DMS53 treated with DMSO at 0.1 percent for 48 hours (cell line): ENCODE data around the gene TMEM82.

Experiments
- DNase-seq: peaks from one replicate; lab custom pipeline; 2025; ENCODE audit not compliant: unreplicated experiment; lab: John Stamatoyannopoulos, UW

TMEM82 gene

GRCh38 chr1:15755646-15756040, 13.3 kb downstream of the TMEM82 start:
- DNase-seq = no peak

GRCh38 chr1:15756143-15757015, 14.1 kb downstream of the TMEM82 start:
- peak; percentile 91 for DNase-seq

- no peak for DNase-seq
Observed at GRCh38 chr1:15757016-15757543, 14.8 kb downstream of the TMEM82 start.

- DNase-seq = no peak
Observed at GRCh38 chr1:15757575-15758342, 15.5 kb downstream of the TMEM82 start.

GRCh38 chr1:15758343-15758931, 16.1 kb downstream of the TMEM82 start, which contains the start of gene FBLIM1:
TSS of gene FBLIM1 (plus strand) at chr1:15758795. CDS start at chr1:15764984, 6,189 bp downstream.
- DNase-seq = no peak

GRCh38 chr1:15758953-15759661, 16.8 kb downstream of the TMEM82 start:
- no peak for DNase-seq

- no peak for DNase-seq
Observed at GRCh38 chr1:15760520-15761211, 18.4 kb downstream of the TMEM82 start.

GRCh38 chr1:15761366-15762128, 19.2 kb downstream of the TMEM82 start:
- DNase-seq = no peak

GRCh38 chr1:15762546-15762945, 20.2 kb downstream of the TMEM82 start:
- no peak for DNase-seq

- DNase-seq = no peak
Observed at GRCh38 chr1:15764269-15764764, 22.0 kb downstream of the TMEM82 start.

- no peak for DNase-seq
Observed at GRCh38 chr1:15764890-15765289, 22.6 kb downstream of the TMEM82 start.

- DNase-seq = no peak
Observed at GRCh38 chr1:15765495-15766194, 23.3 kb downstream of the TMEM82 start.

GRCh38 chr1:15767941-15768340, 25.6 kb downstream of the TMEM82 start:
- DNase-seq = no peak

GRCh38 chr1:15768388-15768787, 26.1 kb downstream of the TMEM82 start:
- DNase-seq = no peak

GRCh38 chr1:15770313-15770962, 28.1 kb downstream of the TMEM82 start:
- no peak for DNase-seq

- DNase-seq = no peak
Observed at GRCh38 chr1:15771836-15772515, 29.7 kb downstream of the TMEM82 start.

- DNase-seq = no peak
Observed at GRCh38 chr1:15775706-15776105, 33.4 kb downstream of the TMEM82 start.
